Activated CD8-positive, alpha-beta memory T cell treated with anti-CD3 and anti-CD28 coated beads for 1 hour (primary cell): ENCODE data around the gene CCSAP.
"Not testable (repeated sequence)": the region's sequence is repeated elsewhere in the genome, so short reads cannot be mapped to it uniquely, and the experiment has no call there.

ENCODE experiments used
- DNase-seq, 2 donors: peaks; one replicate each; pipeline ENCODE4 v3.0.0-alpha.2; 2020; ENCODE audit warnings: low read depth in 1 of 2; ENCODE audit errors: extremely low read depth in 1 of 2

The CCSAP gene, protein sequence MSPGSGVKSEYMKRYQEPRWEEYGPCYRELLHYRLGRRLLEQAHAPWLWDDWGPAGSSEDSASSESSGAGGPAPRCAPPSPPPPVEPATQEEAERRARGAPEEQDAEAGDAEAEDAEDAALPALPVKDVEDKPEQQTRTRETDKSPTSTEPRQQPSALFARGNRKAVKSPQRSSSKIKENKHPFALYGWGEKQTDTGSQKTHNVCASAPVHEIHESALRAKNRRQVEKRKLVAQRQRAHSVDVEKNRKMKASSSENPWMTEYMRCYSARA

DNA sequence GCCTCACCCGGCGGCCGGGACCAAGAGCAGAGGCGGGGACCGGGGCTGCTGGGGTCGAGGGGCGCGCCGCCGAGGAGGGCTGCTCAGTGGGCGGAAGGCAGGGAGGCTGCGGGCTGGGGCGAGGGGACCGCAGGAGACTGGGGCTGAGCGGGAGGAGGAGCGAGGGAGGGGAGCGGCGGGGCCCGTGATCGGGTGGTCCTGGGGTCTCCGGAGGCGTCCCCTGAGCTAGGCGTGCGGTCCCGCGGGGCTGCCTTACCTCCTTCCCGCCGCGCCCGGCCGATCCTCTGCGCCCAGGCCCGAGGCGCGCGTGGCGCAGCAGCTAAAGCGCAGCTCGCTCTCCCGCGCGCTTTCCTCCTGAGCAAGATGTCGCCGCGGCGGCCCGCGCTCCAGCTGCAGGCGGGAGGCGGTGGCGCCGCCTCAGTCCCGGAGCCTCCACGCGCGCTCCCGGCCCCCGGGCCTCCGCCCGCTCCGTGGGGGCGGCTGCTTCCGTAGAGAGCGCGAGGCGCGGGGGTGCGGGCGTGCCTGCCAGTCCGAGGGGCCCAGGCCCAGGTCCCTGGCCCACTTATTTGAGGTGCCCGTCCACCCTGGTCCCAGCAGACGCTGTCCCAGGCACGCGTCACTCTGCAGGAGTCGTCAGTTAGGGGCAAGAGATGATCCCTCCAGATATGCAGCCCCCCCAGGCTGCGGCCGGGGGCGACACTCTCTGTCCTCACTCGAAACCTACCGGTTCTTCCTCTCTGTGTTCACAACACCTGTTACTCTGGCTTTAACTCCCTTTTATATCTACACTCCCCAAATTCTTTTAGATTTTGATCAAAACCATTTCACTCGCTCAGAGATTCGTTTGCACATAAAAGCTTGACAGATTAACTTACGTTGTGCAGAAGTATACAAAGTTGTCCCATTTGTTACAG, at the start of gene CCSAP:
TSS of gene CCSAP (minus strand) at position 392 of the 914 bp plus-strand sequence. CDS start 582 bp downstream, outside the sequence.
- peak; percentile 12 to 42 for DNase-seq

DNA sequence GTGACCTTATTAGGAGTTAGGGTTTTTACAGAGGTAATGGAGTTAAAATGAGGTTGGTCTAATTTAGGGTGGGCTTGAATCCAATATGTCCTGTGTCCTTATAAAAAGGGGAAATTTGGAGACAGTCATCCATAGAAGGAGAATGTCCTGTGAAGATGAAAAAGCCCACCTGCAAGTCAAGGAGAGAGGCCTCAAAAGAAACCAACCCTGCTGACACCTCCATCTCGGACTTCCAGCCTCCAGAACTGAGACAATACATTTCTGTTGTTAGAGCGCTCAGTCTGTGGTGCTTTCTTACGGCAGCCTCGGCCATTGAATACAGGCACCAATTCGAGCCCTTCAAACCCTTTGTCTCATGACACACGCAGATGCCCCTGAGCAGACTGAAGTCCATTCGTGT, 47.3 kb upstream of the CCSAP start:
- no peak for DNase-seq

GRCh38 chr1:229388897-229389580, 46.2 kb upstream of the CCSAP start:
- no peak for DNase-seq

DNA sequence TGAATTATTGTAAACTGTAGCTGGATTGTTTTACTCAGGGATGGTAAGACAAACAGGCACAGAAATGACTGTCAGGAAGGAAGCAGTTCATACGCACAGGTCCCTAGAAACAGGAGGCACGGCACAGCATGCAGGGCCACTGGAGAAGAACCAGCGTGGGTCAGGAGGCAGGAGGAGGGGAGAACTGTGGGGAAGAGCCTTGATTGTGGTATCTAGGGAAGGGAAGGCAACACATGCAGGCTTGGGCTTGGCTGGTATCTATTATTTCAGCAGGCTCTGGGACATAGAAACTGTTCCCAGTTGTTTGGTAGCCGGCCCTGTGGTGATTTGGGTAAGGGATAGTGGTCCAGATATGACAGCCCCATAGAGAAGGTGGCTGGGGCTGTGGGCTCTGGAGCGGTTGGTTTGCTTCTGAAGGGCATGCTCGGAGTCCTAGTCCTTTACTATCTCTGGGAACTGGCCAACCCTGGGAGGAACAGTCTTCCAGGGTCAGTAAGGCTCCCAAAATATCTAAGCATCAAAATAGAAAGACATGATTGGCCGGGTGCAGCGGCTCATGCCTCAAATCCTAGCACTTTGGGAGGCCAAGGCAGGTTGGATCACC, 43.1 kb upstream of the CCSAP start:
- no peak for DNase-seq

DNA sequence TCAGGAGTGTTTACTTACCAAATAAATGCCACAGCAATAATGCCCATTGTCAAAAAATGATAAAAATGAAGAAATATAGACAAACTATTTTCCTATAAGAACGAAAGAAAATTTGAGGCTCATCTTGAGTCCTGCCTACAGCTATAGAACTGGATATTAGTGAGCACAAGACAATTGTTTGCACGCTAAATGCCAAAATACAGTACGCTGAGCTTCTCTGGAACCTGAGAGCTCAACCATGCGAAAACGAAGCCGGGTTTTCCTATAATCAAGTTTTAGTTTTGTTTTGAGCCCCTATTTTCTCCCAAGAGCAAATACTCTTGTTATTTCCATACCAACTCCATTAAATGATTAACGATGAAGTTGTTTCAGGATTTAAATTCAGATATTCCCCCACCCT, 42.0 kb upstream of the CCSAP start:
- DNase-seq: no peak

DNA sequence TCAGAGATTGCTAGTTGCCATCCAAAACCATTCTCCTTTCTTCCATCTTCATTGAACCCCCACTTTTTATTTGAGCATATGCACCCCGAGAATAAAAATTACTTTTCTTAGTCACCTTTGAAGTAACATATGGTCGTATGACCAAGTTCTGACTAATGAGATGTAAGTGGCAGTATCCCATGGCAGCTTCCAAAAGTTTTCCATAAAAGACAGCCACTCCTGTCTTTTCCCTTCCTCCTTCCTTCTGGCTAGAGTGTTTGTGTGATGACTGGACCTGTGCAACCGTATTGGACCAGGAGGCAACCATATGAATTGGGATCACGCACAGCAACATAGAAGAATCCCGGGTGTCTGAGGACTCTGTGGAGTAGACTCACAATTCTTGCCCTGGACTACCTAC, 41.1 kb upstream of the CCSAP start:
- no peak for DNase-seq

GRCh38 chr1:229383188-229383587, 40.3 kb upstream of the CCSAP start:
- DNase-seq: no peak

DNA sequence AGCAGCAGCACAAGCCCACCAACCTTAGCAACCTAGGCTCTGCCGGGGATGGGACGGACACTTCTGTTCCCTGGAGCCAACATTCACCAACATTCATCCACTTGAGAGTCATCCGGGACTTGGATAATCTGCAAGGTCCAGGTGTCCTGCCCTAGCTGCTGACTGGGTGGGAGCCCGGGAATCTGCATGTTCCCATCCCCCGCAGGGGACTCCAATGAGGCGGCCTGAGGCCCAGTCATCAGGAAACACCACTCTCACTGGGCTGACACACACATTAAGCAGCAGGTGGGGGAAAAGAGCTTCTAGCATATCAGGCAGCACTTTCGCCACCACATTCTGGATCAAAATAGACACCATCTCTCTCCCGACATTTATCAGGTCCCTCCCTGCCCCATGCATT, 38.4 kb upstream of the CCSAP start:
- DNase-seq: no peak

DNA sequence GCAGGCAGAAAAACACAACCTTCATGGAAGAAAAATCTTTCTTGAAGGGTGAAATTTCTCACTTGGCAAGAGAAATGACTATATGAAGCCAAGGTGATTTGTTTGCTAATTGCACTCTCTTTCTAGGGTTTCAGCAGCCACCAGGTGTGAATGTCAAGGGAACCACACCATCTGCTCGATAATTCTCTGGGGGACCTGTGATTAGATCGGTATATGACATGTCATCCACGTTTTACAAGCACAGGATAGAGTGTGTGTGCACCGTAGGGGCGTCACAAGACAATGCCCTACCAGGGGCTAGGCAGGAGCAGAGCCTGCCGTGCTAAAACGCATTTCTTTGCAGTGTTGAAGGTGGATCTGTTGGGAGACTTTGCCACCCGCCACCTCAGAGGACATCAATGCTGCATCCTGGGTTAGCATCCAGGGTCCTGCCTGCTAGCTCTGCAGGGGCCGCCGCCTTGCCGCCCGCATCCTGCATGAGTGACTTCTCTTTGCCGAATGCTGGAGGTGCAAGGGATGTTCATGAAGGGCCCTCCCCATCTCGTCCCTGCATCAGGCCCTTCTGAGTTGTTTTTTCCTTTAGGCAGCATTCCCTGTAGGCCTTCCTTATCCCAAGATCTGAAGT, 37.8 kb upstream of the CCSAP start:
- DNase-seq: no peak

DNA sequence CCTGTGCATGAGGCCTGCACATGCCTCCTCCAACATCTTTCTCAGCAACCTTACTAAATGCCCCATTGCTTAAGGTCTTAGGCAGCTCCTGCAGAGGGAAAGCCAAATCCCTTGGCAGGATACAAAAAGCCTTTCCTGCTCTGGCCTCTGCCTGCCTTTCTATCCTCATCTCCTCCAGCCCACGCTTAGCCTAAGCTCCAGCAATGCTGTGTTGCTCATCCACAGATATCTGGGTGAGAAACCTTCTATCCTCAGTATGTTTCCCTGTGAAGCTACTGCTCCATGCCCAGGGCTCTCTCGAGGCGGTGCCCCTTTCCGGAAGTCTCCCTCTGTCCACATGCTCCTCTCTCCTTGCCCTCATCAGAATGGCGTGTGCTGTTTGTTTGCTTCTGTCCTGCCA, 37.0 kb upstream of the CCSAP start:
- DNase-seq: no peak

GRCh38 chr1:229378586-229379367, 35.9 kb upstream of the CCSAP start:
- DNase-seq: no peak

DNA sequence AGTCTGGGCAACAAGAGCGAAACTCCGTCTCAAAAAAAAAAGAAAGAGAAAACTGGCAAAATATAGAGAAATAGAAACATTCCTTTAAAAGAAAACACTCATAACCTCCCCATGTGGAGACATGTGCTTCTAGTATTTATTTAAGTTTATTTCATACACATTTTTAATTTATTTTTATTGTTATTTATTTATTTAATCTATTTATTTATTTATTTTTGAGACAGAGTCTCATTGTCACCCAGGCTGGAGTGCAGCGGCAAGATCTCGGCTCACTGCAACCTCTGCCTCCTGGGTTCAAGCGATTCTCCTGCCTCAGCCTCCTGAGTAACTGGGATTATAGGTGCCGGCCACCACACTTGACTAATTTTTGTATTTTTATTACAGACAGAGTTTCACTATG, 35.2 kb upstream of the CCSAP start:
- DNase-seq: not testable (repeated sequence)

- no peak for DNase-seq
These were observed 34.6 kb upstream of the CCSAP start for GRCh38 chr1:229377429-229377828.

- no peak for DNase-seq
These were observed 33.7 kb upstream of the CCSAP start for GRCh38 chr1:229376521-229376920.

- DNase-seq: no peak
These were observed 31.6 kb upstream of the CCSAP start for GRCh38 chr1:229374485-229374884.

- DNase-seq: no peak
These were observed 30.5 kb upstream of the CCSAP start for GRCh38 chr1:229373395-229373794.

GRCh38 chr1:229372251-229372650, 29.4 kb upstream of the CCSAP start:
- no peak for DNase-seq

GRCh38 chr1:229371624-229372023, 28.8 kb upstream of the CCSAP start:
- no peak for DNase-seq

DNA sequence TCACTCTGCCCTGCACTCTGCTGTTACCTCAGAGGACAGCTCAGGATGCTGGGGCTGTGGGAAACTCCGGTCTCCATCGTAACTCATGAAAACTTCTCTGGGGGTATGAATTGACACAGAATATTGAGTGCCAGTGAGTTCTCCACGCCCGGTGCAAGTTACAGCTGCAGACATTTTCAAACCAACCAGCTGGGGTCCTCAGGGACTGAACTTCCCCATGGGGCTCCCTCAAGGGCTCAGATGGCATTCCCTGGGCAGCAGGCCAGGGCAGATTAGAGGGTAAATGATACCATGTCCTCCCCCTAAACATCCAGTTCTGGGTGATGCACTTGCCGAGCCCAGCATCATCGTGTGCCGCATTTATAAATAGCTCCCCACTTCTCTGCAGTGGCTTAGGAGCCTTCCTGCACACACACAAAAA, 27.8 kb upstream of the CCSAP start:
- no peak for DNase-seq

GRCh38 chr1:229368347-229368746, 25.5 kb upstream of the CCSAP start:
- DNase-seq: no peak
